ENCODE results near the gene TPO.

- no peak for TF ChIP-seq GATA2 (IDR thresholded peaks at IDR 0.05; ENCODE audit: low read depth, low read length)
- TF ChIP-seq GATA3 (IDR thresholded peaks at IDR 0.05; ENCODE audit: low read depth, low read length), result no peak
Observed at GRCh38 chr2:1394709-1395408, 18.4 kb upstream of the TPO start.
